GM12892 (cell line): Measurements from ENCODE around the gene SPSB1.

Experiments
- POLR2A ChIP-seq: IDR thresholded peaks from 2 replicates; pipeline ENCODE4 v1.6.1; 2011; ENCODE audit warnings: low read depth, low read length, control low read depth
- POLR2AphosphoS5 ChIP-seq: IDR thresholded peaks from 2 replicates; pipeline ENCODE4 v1.6.1; 2011; ENCODE audit warnings: low read depth, low read length, control low read depth
- TAF1 ChIP-seq: IDR thresholded peaks from 2 replicates; pipeline ENCODE4 v1.6.1; 2011; ENCODE audit warnings: low read depth, mild to moderate bottlenecking, control low read depth, low read length, borderline replicate concordance

- no peak for TF ChIP-seq POLR2A
- no peak for TF ChIP-seq POLR2AphosphoS5
- no peak for TF ChIP-seq TAF1
Observed at GRCh38 chr1:9270290-9270883, 22.3 kb upstream of the SPSB1 start.
